Neural crest cell (in vitro differentiated cells): ENCODE measurements around the gene CNN1. TPM values are rescaled to one million over a fixed set of nuclear protein-coding genes. Genes with fewer than 3 reads are reported as not detected.

Source experiments
- DNase-seq: peaks from one replicate; pipeline ENCODE4 v3.0.0; 2021; ENCODE audit warnings: low read depth, mixed read lengths, low spot score
- H3K27ac Mint-ChIP-seq: one replicate; pipeline ENCODE4 v1.8.0; 2021; ENCODE audit warnings: mild to moderate bottlenecking, mixed read lengths; ENCODE audit not compliant: unreplicated experiment
- H3K27me3 Mint-ChIP-seq: 2 replicates; pipeline ENCODE4 v1.8.0; 2021; ENCODE audit warnings: low read depth, mild to moderate bottlenecking, mixed read lengths
- H3K36me3 Mint-ChIP-seq: 2 replicates; pipeline ENCODE4 v1.8.0; 2021; ENCODE audit warnings: low read depth, mild to moderate bottlenecking, mixed read lengths
- H3K4me1 Mint-ChIP-seq: 2 replicates; pipeline ENCODE4 v1.8.0; 2021; ENCODE audit warnings: mixed read lengths
- H3K4me3 Mint-ChIP-seq: one replicate; pipeline ENCODE4 v1.8.0; 2021; ENCODE audit warnings: mild to moderate bottlenecking, mixed read lengths
- H3K9me3 Mint-ChIP-seq: 2 replicates; pipeline ENCODE4 v1.8.0; 2021; ENCODE audit warnings: mixed read lengths
- CTCF ChIP-seq: fragments of 200-600 bp; sonication (generic); conservative IDR thresholded peaks from 2 replicates; pipeline ENCODE4 v1.5.0; 2021; ENCODE audit warnings: antibody characterized with exemption, mild to moderate bottlenecking
- total RNA-seq: library from RNA; stranded (reverse); gene quantifications from 2 replicates; pipeline ENCODE4 v1.2.1, GENCODE V29; 2021

Gene CNN1
- total RNA-seq, 1 donor from 2014 or later = 1.6 TPM

GRCh38 chr19:11541238-11541637, 2.6 kb downstream of the CNN1 start:
- no peak for DNase-seq

GRCh38 chr19:11547929-11548700, 9.5 kb downstream of the CNN1 start:
- no peak overlapping the region for H3K4me3 Mint-ChIP-seq
- no peak for TF ChIP-seq CTCF
- H3K27me3 Mint-ChIP-seq = peaks cover 7% of the 10 kb centered on the region
- peaks cover 3% of the 10 kb centered on the region for H3K4me1 Mint-ChIP-seq
- no peak overlapping the region for H3K27ac Mint-ChIP-seq
- no peak for DNase-seq
- H3K36me3 Mint-ChIP-seq = no peaks in the 10 kb centered on the region
- H3K9me3 Mint-ChIP-seq = no peaks in the 10 kb centered on the region

More at GRCh38 chr19:11541238-11541637, 2.6 kb downstream of the CNN1 start:
- Mint-ChIP-seq H3K9me3 (no peaks in the 10 kb centered on the region), H3K27me3 (peaks cover 17% of the 10 kb centered on the region), H3K27ac (no peak overlapping the region), H3K4me1 (peaks cover 19% of the 10 kb centered on the region), H3K36me3 (no peaks in the 10 kb centered on the region), H3K4me3 (no peak overlapping the region)
- TF ChIP-seq CTCF = no peak

GRCh38 chr19:11549386-11549953, 10.8 kb downstream of the CNN1 start:
- Mint-ChIP-seq H3K27me3 (peaks cover 5% of the 10 kb centered on the region), H3K27ac (no peak overlapping the region), H3K9me3 (no peaks in the 10 kb centered on the region), H3K36me3 (no peaks in the 10 kb centered on the region), H3K4me1 (peaks cover 3% of the 10 kb centered on the region), H3K4me3 (no peak overlapping the region)
- TF ChIP-seq CTCF = no peak
- no peak for DNase-seq

- DNase-seq = no peak
- H3K4me3 Mint-ChIP-seq = peak overlapping the region; percentile 40
- H3K27me3 Mint-ChIP-seq = peaks cover 3% of the 10 kb centered on the region
- peak overlapping the region; percentile 44 for H3K27ac Mint-ChIP-seq
- H3K4me1 Mint-ChIP-seq = peaks cover 3% of the 10 kb centered on the region
- no peak for TF ChIP-seq CTCF
- peaks cover under 1% of the 10 kb centered on the region for H3K36me3 Mint-ChIP-seq
- no peaks in the 10 kb centered on the region for H3K9me3 Mint-ChIP-seq
These were observed 11.6 kb downstream of the CNN1 start for GRCh38 chr19:11550265-11550664.

- DNase-seq = no peak
- Mint-ChIP-seq H3K9me3 (no peaks in the 10 kb centered on the region), H3K4me3 (no peak overlapping the region), H3K27ac (no peak overlapping the region), H3K27me3 (no peaks in the 10 kb centered on the region), H3K36me3 (peaks cover 5% of the 10 kb centered on the region), H3K4me1 (peaks cover 1% of the 10 kb centered on the region)
- TF ChIP-seq CTCF = peak; percentile 50
These were observed 13.1 kb downstream of the CNN1 start for GRCh38 chr19:11551603-11552235.
